ENCODE measurements around the gene TASOR.

- TF ChIP-seq ZNF274 (IDR thresholded peaks at IDR 0.05; ENCODE audit: low read length) (no peak), ZNF274 (tag by site-specific recombination; IDR thresholded peaks at IDR 0.05; ENCODE audit: borderline replicate concordance) (no peak), ZBTB20 (tag by site-specific recombination; IDR thresholded peaks at IDR 0.05) (peak; percentile 52; the same call in 1 of the 2 replicates), ZNF114 (tag by site-specific recombination; IDR thresholded peaks at IDR 0.05) (no peak), BCL11A (tag by site-specific recombination; IDR thresholded peaks at IDR 0.05; ENCODE audit: low read depth) (no peak), ZNF324 (tag by site-specific recombination; IDR thresholded peaks at IDR 0.05) (peak; percentile 42; the same call in 1 of the 2 replicates), ZNF2 (tag by site-specific recombination; IDR thresholded peaks at IDR 0.05) (no peak; the same call in 1 of the 2 replicates), ZNF394 (tag by site-specific recombination; IDR thresholded peaks at IDR 0.05; ENCODE audit: borderline replicate concordance) (no peak), ZNF791 (tag by site-specific recombination; IDR thresholded peaks at IDR 0.05) (no peak), ZNF449 (tag by site-specific recombination; IDR thresholded peaks at IDR 0.05) (no peak), MYNN (tag by site-specific recombination; IDR thresholded peaks at IDR 0.05; ENCODE audit: borderline replicate concordance) (no peak), ZNF423 (tag by site-specific recombination; IDR thresholded peaks at IDR 0.05) (no peak)
- TF ChIP-seq, protein P1, sequence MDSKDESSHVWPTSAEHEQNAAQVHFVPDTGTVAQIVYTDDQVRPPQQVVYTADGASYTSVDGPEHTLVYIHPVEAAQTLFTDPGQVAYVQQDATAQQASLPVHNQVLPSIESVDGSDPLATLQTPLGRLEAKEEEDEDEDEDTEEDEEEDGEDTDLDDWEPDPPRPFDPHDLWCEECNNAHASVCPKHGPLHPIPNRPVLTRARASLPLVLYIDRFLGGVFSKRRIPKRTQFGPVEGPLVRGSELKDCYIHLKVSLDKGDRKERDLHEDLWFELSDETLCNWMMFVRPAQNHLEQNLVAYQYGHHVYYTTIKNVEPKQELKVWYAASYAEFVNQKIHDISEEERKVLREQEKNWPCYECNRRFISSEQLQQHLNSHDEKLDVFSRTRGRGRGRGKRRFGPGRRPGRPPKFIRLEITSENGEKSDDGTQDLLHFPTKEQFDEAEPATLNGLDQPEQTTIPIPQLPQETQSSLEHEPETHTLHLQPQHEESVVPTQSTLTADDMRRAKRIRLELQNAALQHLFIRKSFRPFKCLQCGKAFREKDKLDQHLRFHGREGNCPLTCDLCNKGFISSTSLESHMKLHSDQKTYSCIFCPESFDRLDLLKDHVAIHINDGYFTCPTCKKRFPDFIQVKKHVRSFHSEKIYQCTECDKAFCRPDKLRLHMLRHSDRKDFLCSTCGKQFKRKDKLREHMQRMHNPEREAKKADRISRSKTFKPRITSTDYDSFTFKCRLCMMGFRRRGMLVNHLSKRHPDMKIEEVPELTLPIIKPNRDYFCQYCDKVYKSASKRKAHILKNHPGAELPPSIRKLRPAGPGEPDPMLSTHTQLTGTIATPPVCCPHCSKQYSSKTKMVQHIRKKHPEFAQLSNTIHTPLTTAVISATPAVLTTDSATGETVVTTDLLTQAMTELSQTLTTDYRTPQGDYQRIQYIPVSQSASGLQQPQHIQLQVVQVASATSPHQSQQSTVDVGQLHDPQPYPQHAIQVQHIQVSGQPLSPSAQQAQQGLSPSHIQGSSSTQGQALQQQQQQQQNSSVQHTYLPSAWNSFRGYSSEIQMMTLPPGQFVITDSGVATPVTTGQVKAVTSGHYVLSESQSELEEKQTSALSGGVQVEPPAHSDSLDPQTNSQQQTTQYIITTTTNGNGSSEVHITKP (tag by site-specific recombination; IDR thresholded peaks at IDR 0.05) = peak; percentile 83
- TF ChIP-seq, protein P2, sequence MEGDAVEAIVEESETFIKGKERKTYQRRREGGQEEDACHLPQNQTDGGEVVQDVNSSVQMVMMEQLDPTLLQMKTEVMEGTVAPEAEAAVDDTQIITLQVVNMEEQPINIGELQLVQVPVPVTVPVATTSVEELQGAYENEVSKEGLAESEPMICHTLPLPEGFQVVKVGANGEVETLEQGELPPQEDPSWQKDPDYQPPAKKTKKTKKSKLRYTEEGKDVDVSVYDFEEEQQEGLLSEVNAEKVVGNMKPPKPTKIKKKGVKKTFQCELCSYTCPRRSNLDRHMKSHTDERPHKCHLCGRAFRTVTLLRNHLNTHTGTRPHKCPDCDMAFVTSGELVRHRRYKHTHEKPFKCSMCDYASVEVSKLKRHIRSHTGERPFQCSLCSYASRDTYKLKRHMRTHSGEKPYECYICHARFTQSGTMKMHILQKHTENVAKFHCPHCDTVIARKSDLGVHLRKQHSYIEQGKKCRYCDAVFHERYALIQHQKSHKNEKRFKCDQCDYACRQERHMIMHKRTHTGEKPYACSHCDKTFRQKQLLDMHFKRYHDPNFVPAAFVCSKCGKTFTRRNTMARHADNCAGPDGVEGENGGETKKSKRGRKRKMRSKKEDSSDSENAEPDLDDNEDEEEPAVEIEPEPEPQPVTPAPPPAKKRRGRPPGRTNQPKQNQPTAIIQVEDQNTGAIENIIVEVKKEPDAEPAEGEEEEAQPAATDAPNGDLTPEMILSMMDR (tag by site-specific recombination; IDR thresholded peaks at IDR 0.05) = no peak
These were observed at the start of gene TASOR for GRCh38 chr3:56683122-56683817.

Measured in HEK293 (cell line).